ENCODE measurements around the gene TAF6L.
"Not testable (repeated sequence)": the region's sequence is repeated elsewhere in the genome, so short reads cannot be mapped to it uniquely, and the experiment has no call there.

TAF6L gene

GRCh38 chr11:62757846-62758788 is 13.1 kb upstream of the TAF6L start:
- DNase-seq: no peak

DNA sequence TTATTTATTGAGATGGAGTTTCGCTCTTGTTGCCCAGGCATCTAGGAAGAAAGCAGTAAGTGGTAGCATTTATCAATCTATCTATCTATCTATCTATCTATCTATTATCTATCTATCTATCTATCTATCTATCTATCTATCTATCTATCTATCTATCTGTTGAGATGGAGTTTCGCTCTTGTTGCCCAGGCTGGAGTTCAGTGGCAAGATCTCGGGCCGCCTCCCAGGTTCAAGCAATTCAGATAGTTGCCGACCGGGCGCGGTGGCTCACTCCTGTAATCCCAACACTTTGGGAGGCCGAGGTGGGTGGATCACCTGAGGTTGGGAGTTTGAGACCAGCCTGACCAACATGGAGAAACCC is 10.3 kb upstream of the TAF6L start:
- not testable (repeated sequence) for DNase-seq

DNA sequence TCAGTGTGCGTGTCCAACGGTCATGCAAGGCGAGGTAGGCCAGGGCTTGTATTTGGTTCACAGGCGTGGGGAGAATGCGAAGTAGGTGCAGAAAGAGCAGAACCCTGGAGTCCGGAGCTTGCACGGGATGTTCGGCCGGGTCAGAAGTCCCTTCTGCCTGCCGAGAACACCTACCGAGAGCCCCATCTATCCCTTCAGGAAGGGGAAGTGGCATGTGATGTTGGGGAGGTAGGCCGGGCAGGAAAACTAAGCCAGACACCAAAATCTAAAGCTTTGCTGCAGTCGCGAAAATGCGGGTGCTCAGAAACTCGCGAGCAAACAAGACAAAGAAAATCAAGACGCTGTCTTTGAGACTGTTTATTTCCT is 435 bp upstream of the TAF6L start:
- DNase-seq: peak in 33 of 56 donors; percentile 21 to 76 (median 53)

GRCh38 chr11:62774407-62774806 is 3.2 kb downstream of the TAF6L start:
- no peak for DNase-seq

DNA sequence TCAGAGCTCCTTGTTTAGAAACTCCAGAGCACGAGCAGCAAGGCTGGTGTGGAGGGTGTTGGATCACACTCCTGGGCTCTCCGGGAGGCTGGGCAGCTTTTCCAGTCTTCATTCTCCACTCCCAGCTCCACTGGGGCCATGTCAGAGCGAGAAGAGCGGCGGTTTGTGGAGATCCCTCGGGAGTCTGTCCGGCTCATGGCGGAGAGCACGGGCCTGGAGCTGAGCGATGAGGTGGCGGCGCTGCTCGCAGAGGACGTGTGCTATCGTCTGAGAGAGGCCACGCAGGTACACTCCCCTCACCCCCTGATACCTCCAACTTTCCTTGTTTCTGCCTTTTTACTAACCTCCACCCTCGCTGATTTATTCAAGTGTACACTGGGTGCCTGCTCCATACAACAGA is 4.5 kb downstream of the TAF6L start:
- DNase-seq: no peak

- DNase-seq: no peak
Observed at GRCh38 chr11:62777389-62777788, 6.2 kb downstream of the TAF6L start.

- no peak for DNase-seq
Observed at GRCh38 chr11:62778441-62778840, 7.2 kb downstream of the TAF6L start.

DNA sequence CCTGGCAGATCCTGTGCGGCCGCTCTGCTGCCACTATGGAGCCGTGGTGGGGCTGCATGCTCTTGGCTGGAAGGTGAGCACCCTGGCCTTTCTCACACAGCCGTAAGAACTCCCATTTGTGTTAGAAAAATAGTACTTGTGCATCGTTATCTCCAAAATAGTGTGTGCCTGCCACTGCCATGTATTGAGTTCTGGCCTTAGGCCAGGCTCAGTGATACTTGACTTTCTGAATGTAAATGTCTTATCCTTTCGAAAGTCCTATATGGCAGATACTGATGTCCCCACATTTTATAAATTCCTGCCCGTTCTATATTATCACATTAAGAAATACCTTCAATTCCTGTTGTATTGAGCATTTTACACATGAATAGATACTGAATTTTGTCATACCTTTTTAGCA is 11.6 kb downstream of the TAF6L start:
- DNase-seq: no peak

- peak in 55 of 56 donors; percentile 19 to 86 (median 62) for DNase-seq
Observed at GRCh38 chr11:62786318-62787004, 15.3 kb downstream of the TAF6L start.

GRCh38 chr11:62787005-62787759 is 16.0 kb downstream of the TAF6L start, which contains the start of gene TMEM179B:
Gene TMEM179B (plus strand): TSS chr11:62787402. CDS start chr11:62787432, 30 bp downstream.
- peak; percentile 40 to 99 (median 94) for DNase-seq

DNA sequence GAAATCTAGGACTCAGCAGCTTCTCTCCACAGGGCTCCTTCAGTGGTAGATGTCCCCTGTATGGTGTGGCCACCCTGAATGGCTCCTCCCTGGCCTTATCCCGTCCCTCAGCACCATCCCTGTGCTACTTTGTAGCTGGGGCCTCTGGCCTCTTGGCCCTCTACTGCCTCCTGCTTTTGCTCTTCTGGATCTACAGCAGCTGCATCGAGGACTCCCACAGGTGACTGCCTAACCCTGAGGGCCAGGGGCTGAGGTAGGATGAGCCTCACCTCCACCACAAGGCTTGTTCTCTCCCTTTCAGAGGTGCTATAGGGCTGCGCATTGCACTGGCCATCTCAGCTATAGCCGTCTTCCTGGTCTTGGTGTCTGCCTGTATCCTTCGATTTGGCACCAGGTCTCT is 17.8 kb downstream of the TAF6L start:
- no peak for DNase-seq

GRCh38 chr11:62789576-62789975 is 18.4 kb downstream of the TAF6L start:
- no peak for DNase-seq

DNA sequence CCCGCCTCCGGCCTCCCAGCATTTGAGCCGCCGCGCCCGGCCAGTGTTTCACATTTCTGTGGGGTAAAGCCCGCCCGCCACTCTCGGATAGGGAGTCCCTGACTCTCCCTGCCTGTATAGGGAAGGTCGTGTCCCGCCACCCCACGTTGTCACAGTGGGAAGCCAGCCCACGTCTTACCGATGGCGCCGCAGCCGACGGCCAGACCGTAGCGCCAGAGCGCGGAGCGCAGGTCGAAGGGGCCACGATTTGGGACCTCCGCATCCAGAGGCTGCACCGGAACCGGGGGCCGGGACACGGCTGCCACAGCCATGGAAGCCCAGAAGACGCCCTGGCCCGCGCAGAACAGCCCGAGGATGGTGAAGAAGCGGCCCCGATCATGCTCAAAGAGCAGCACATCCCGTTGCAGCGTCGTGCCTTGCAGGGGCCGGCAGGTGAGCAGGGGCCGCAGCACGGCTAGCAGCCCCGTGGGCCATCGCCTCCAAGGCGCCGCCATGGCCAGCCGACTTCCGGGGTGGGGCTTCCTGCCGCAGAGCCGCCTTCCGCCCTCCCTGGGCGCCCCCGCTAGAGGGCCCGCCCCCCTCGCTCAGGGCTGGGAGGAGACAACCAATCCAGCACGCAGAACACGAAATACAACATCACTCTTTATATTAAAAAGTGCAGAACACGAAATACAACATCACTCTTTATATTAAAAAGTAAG is 20.5 kb downstream of the TAF6L start, which contains the start of gene TMEM223:
Gene TMEM223 (minus strand): TSS at position 506 of the 701 bp plus-strand sequence. CDS start 12 bp downstream, at position 494.
- peak; percentile 2 to 90 (median 76) for DNase-seq

GRCh38 chr11:62792202-62792575 is 21.0 kb downstream of the TAF6L start:
- DNase-seq: no peak

DNA sequence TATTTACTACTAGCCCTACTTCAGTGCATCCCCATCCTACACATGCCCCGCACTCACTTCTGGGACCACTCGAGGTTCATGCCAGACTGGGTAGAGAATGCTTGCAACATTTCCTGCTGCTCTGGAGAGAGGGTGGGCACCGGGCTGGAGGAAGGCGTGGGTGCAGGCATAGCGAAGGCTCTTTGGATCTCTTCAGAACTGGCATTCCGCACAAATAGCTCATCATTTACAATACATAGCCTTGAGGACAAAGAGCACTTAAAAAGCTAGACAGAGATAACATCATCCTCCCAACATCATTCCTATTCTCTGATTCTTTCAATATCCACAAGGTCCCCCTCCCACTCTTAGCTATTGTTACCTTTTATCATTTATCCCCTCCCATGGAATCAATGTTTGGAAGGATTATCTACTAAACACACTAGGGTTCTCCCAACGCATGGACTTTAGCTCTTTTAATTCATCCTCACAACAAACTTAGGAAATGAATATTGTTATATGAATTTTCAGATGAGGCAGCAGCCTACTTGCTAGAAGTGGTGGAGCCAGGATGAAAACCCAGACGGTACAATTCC is 23.1 kb downstream of the TAF6L start:
- DNase-seq: no peak

GRCh38 chr11:62796281-62796680 is 25.1 kb downstream of the TAF6L start:
- DNase-seq: no peak

DNA sequence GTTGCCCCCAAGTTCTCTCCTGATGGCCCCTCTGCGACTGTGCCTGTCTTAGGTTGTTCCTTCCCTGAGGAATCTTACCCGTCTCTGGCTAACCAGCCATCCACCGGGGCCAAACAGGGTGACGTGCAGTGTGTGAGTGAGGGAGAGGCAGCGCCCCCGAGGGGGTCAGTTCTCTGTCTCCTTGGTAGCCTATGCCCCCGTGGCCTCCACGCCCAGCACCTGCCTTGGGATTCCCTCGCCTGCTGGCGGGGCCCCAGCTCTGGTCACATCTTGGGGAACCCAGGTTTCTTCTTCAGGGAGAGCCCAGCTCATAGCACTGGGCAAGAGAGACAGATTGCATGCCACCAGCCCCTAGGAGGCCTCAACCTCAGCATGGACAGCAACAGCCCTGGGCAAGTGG is 28.3 kb downstream of the TAF6L start:
- DNase-seq: no peak

GRCh38 chr11:62801071-62801470 is 29.9 kb downstream of the TAF6L start:
- DNase-seq: no peak

DNA sequence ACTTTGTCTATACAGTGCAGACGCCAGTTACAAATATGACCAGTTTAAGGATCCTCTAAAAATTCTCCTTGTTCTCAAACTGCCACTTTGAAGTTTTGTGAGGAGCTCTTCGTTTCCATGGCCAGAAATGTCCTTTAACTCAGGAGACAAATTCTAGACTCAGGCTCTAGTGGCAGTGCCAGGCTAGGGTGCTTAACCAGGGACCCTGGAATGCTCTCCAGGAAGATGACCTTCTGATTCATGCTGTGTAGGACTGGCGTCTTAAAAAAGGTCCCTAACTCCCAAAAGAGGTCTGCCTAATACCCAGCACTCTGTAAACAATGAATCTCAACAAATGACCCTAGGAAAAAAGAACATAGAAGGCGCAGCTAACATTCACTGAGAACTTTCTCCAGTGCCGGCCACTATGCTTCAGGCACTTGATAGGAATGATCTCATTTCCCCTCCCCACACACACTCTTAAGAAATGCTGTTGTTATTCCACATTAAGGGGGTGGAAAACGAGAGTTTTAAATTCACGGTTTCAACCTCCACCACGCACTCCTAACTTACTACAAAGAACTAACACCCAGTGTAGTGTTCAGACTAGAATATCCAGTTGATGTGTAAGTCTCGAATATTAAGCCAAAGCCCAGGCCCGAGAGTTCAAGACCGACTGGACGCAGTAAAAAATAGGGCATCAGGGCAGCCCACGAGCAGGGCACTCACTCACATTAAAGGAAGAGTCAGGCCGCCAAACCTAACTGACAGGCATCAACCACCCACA is 33.3 kb downstream of the TAF6L start:
- peak in 1 of 56 donors; percentile 42 for DNase-seq
